Peyer's patch (tissue), 4 donors: ENCODE measurements around the gene PRMT6.

ENCODE experiments used
- CTCF ChIP-seq, 6 experiments: fragments of 450-650 bp in 4 of 6; fragments of 200-600 bp in 2 of 6; sonication (generic) in 1 of 6; IDR thresholded peaks; one replicate each; pipeline ENCODE4 v1.5.1; 2017 to 2019; ENCODE audit warnings: antibody characterized with exemption in 6 of 6, mild to moderate bottlenecking in 3 of 6, moderate library complexity in 1 of 6
- POLR2A ChIP-seq, 2 donors: fragments of 450-650 bp; IDR thresholded peaks; one replicate each; pipeline ENCODE4 v1.5.1; 2017; ENCODE audit warnings: antibody characterized with exemption in 2 of 2, mild to moderate bottlenecking in 2 of 2, moderate library complexity in 2 of 2

- TF ChIP-seq CTCF (IDR thresholded peaks at IDR 0.05) = no peak
- TF ChIP-seq POLR2A (IDR thresholded peaks at IDR 0.05) = no peak
Measured at GRCh38 chr1:107061886-107062285, 5.4 kb downstream of the PRMT6 start.
